GM10847 (cell line): ENCODE results near the gene ACHE.

Source experiments
- POLR2A ChIP-seq: IDR thresholded peaks from 2 replicates; pipeline ENCODE4 v1.6.1; 2011; ENCODE audit not compliant: insufficient read length; ENCODE audit errors: extremely low read depth

Gene ACHE

GRCh38 chr7:100896732-100897608, 1.3 kb upstream of the ACHE start:
- no peak for TF ChIP-seq POLR2A

GRCh38 chr7:100895956-100896731, 456 bp upstream of the ACHE start:
- TF ChIP-seq POLR2A: no peak

DNA sequence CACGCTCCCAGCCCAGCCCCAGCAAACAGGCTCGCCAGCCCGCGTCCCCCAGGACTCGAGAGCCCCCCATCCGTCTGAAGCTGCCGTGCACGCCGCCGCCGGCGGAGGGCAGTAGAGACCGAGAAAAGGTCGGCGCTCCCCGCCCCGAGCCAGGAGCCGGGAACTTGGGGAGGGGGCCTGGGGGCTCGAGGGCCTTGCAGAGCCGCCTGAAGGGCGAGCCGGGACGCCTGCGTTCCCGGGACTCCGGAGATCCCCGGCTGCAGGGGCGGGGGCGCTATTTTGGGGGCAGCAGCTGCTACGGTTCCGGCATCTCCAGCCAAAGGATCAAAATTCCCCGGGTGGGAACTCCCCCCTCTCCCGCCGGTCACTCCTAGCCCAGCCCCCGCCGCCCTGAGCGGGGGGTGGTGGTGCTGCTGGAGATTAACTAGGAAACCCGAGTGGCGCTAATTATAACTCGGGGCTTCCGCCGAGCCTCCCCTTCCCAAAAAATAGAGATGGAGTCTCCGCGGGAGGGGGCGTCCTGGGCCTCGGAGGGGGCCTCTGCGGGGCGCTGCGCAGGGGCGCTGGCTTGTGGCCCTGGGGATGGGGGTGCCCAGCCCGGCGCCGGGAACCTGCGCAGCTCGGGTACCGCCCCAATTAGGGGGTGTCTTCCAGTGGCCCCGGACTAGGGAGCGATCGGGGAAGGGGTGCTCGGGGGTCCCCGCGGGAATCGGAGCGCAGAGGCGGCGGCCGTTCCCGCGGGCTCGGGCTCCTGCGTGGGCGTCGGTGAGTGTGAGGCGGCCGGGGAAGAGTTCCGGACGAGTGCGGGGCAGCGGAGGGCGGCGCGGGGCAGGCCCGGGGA, 608 bp downstream of the ACHE start:
- TF ChIP-seq POLR2A: no peak

GRCh38 chr7:100893910-100894721, 1.6 kb downstream of the ACHE start:
- no peak for TF ChIP-seq POLR2A

- no peak for TF ChIP-seq POLR2A
Observed at GRCh38 chr7:100893318-100893895, 2.3 kb downstream of the ACHE start.

DNA sequence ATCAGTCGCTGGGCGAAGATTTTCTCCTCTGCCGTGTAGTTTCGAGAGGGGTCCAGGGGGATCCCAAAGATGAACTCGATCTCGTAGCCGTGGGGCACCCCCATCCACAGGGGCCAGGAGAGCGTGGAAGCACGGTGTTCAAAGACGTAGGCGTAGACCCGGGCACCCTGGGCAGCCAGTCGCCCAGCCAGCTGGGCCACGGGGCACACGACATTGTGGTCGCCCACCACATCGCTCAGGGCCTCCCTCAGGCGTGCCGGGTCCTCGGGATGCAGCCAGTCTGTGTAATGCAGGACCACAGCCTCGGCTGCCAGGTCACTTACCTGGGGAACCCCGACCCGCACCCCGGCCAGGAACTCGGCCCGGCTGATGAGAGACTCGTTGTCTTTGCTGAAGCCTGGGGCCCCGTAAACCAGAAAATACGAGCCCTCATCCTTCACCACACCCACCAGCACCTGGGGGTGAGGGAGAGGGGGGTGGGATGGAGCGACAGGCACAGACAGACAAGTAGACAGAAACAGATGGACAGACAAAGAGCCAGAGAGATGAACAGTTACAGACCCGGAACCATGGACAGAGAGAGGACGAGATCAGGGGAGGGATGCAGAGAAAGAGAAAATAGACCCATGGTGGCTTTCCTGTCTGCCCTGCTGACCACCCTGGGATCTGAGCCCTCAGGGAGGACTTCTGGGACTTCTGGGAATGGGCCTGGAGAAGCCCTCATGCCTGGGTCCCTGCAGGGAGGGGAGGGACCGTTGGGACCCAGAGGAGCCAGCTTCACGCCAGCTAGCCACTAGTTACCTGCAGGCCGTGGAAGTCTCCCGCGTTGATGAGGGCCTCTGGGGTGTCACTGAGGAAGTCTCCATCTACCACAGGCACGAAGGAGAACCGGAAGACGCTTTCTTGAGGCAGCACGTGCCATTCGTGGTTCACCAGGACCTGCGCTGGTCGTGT, 3.0 kb downstream of the ACHE start:
- no peak for TF ChIP-seq POLR2A

DNA sequence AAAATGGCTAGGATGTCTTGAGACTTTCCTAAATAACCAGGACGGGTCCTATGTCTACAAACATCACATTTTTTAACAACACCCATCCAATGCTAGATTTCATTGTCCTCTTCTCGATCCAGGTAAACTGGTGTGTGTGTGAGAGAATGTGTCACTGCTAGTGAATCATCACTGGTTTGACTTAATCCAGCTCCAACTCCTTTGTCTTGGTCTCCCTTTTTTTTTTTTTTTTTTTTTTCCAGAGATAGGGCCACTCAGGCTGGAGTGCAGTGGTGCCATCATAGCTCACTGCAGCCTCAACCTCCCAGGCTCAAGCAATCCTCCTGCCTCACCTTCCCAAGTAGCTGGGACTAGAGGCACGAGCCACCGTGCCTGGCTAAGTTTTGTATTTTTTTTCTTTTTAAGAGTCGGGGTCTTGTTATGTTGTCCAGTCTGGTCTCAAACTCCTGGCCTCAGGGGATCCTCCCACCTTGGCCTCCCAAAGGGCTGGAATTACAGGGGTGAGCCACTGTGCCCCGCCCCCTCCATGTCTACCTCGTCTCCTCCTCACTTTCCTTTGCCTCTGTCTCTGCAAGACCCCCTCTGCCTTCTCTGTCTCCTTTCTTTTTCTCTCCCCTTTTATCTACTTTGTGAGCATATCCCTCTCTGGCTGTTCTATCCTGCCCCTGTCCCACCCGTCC, 4.0 kb downstream of the ACHE start:
- no peak for TF ChIP-seq POLR2A

DNA sequence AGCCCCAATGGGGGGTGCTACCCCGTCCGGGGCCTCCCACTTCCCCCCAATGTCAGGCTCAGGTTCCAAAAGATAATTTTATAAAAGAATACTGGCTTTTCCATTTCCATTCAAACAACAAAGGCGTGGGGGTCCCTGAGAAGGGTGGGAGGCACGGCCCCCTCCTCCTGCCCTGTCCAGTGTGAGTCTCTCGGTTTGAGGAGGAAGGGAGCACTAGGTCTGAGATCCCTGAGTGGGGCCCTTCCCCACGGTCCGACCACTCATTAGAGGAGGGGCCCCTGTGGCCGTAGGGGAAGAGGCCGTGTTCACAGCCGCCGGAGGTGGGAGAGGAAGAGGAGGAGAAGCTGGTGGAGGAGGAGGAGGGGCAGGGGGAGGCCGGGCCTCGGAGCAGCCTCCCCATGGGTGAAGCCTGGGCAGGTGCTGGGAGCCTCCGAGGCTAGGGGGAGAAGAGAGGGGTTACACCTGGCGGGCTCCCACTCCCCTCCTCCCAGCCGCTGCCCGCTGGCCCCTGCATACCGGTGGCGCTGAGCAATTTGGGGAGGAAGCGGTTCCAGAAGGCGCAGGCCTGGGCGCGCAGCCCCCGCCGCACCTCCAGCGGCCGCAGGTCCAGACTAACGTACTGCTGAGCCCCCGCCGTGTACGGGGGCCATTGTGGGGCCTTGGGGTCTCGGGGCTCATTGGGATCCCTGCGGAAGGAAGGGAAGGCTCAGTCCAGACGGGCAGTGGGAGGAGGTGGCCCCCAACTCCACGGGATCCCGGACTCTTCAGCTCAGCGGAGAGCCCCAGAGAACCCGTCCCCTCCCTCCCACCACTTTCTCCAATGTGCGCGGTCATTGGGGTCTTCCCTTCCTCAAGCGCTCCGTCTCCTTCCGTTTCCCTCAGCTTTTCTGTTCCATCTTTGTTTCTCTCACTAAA, 4.8 kb downstream of the ACHE start:
- TF ChIP-seq POLR2A: no peak

DNA sequence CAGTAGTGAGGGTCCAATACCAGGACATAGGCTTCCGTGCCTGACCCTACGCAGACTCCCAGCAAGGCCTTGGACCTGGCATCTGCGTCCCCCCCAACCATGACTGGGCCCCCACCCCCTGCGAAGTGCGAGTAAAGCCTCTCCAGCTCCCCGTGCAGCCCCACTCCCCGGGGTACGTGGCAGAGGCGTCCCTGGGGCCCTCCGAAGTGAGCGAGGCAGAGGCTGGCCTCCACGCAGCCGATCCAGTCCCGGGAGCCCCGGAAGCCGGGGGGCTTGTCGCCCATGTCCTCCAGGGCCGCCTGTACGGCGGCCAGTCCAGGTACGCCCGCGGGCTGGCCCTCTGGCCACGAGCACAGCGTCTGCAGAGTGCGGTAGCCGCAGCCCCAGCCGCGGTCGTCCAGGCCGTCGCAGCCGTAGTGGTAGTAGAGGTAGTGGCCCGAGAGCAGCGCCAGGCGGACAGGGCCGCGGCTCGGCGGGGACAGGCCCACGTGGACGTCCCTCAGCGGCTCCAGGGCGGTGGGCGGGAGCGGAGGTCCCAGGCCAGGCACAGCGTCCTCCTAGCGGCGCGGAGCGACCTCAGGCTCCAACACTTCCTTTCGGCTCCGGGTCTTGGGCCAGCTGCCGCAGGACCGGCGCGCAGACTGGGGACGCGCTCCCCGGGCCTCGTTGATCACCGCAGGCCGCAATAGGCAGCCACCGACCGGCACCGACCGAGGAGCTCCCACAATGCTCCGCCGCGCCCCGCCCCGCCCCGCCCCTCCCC, 6.5 kb downstream of the ACHE start, which contains the start of gene UFSP1:
UFSP1 (minus strand) TSS at position 728 of the 763 bp plus-strand sequence; CDS start at position 284, 444 bp downstream.
- TF ChIP-seq POLR2A: no peak

DNA sequence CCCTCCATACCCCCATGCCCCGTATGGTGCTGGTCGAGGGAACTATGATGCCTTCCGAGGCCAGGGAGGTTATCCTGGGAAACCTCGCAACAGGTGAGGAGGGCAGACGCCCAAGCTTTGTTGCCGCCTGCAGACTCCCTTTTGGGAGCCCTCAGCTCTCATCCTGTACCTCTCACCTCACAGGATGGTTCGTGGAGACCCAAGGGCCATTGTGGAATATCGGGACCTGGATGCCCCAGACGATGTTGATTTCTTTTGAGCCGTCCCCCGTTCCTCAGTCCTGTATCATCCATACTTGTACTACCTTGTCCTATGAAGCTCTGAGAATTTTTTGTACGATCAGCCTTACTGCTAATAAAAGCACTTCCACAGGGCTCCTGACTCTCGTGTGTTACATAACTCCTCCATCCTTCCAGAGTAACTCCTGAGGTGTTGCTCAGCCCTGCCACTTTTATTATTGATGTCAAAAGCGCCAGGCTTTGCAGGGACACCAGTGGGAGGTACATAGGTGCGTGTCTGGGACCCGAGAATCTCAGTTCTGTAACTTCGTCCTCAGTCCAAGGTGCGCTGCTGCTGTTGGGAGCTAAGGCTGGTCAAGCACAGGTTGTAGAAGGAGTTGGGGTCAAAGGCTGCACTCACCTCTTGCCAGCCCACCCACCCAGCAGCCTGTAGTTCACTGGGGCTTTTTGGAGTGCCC, 7.2 kb downstream of the ACHE start:
- TF ChIP-seq POLR2A: no peak
